ENCODE measurements around the gene GTF3C2. TPM values are rescaled to one million over a fixed set of nuclear protein-coding genes. Genes with fewer than 3 reads are reported as not detected.
A peak's percentile ranks its signal among the peaks of the same experiment; 100 is the strongest.
"Not testable (repeated sequence)": the region's sequence is repeated elsewhere in the genome, so short reads cannot be mapped to it uniquely, and the experiment has no call there.

GTF3C2 gene
- total RNA-seq, 1 donor from 2014 or later = 86.6 TPM

GRCh38 chr2:27362678-27363420, 6.3 kb upstream of the GTF3C2 start:
- Mint-ChIP-seq H3K4me1 (ENCODE audit: low read depth) (peaks cover 10% of the 10 kb centered on the region), H3K9me3 (no peaks in the 10 kb centered on the region), H3K27me3 (ENCODE audit: insufficient read depth) (no peaks in the 10 kb centered on the region), H3K27ac (peak overlapping the region; percentile 12), H3K36me3 (ENCODE audit: low read depth) (peaks cover 37% of the 10 kb centered on the region), H3K4me3 (no peak overlapping the region)
- DNase-seq (ENCODE audit: low spot score) = no peak
- intact Hi-C loops (cut with micrococcal nuclease) = no loop called here

GRCh38 chr2:27356056-27356381, 545 bp downstream of the GTF3C2 start:
- Mint-ChIP-seq H3K9me3 (no peaks in the 10 kb centered on the region), H3K36me3 (ENCODE audit: low read depth) (peaks cover 11% of the 10 kb centered on the region), H3K4me3 (peak overlapping the region; percentile 98), H3K27ac (peak overlapping the region; percentile 99), H3K27me3 (ENCODE audit: insufficient read depth) (no peaks in the 10 kb centered on the region), H3K4me1 (ENCODE audit: low read depth) (peaks cover 49% of the 10 kb centered on the region)
- intact Hi-C loops (cut with micrococcal nuclease) = loop anchor here (1.0 to 10.0 kb wide), 14 partner anchors 14 to 1539 kb away; partner anchors contain the start of genes AGBL5, ASXL2, ATRAID and EIF2B4
- peak; percentile 53 for DNase-seq (ENCODE audit: low spot score)

GRCh38 chr2:27354597-27354927, 2.0 kb downstream of the GTF3C2 start:
- DNase-seq (ENCODE audit: low spot score) = no peak
- Mint-ChIP-seq H3K36me3 (ENCODE audit: low read depth) (peaks cover 13% of the 10 kb centered on the region), H3K4me1 (ENCODE audit: low read depth) (peaks cover 54% of the 10 kb centered on the region), H3K4me3 (peak overlapping the region; percentile 62), H3K9me3 (no peaks in the 10 kb centered on the region), H3K27ac (no peak overlapping the region), H3K27me3 (ENCODE audit: insufficient read depth) (no peaks in the 10 kb centered on the region)
- intact Hi-C loops (cut with micrococcal nuclease) = loop anchor here (10.0 kb wide), 1 partner anchor 1540 kb away; the partner anchor contains the start of gene WDR43

GRCh38 chr2:27353762-27354596, 2.6 kb downstream of the GTF3C2 start:
- no peak for DNase-seq (ENCODE audit: low spot score)
- Mint-ChIP-seq H3K4me1 (ENCODE audit: low read depth) (peaks cover 54% of the 10 kb centered on the region), H3K4me3 (peak overlapping the region; percentile 62), H3K27me3 (ENCODE audit: insufficient read depth) (no peaks in the 10 kb centered on the region), H3K27ac (no peak overlapping the region), H3K36me3 (ENCODE audit: low read depth) (peaks cover 13% of the 10 kb centered on the region), H3K9me3 (no peaks in the 10 kb centered on the region)
- intact Hi-C loops (cut with micrococcal nuclease) = loop anchor here (10.0 kb wide), 1 partner anchor 1541 kb away; the partner anchor contains the start of gene WDR43

- DNase-seq (ENCODE audit: low spot score); H3K4me3 Mint-ChIP-seq; H3K27ac Mint-ChIP-seq; H3K27me3 Mint-ChIP-seq (ENCODE audit: insufficient read depth); H3K9me3 Mint-ChIP-seq: not testable (repeated sequence)
- intact Hi-C loops (cut with micrococcal nuclease) = loop anchor here (10.0 kb wide), 1 partner anchor 1541 kb away; the partner anchor contains the start of gene WDR43
- peaks cover 11% of the 10 kb centered on the region for H3K36me3 Mint-ChIP-seq (ENCODE audit: low read depth)
- peaks cover 49% of the 10 kb centered on the region for H3K4me1 Mint-ChIP-seq (ENCODE audit: low read depth)
Observed at GRCh38 chr2:27353386-27353761, 3.2 kb downstream of the GTF3C2 start.

- DNase-seq (ENCODE audit: low spot score) = no peak
- intact Hi-C loops (cut with micrococcal nuclease) = loop anchor here (1.0 to 10.0 kb wide), 2 partner anchors 29 to 1543 kb away; partner anchors contain the start of genes MPV17 and WDR43
- peaks cover 15% of the 10 kb centered on the region for H3K36me3 Mint-ChIP-seq (ENCODE audit: low read depth)
- no peak overlapping the region for H3K4me3 Mint-ChIP-seq
- no peaks in the 10 kb centered on the region for H3K9me3 Mint-ChIP-seq
- H3K27ac Mint-ChIP-seq = peak overlapping the region; percentile 36
- H3K4me1 Mint-ChIP-seq (ENCODE audit: low read depth) = peaks cover 48% of the 10 kb centered on the region
- H3K27me3 Mint-ChIP-seq (ENCODE audit: insufficient read depth) = no peaks in the 10 kb centered on the region
Observed at GRCh38 chr2:27351802-27352598, 4.6 kb downstream of the GTF3C2 start.

- Mint-ChIP-seq H3K27me3 (ENCODE audit: insufficient read depth) (no peaks in the 10 kb centered on the region), H3K9me3 (no peaks in the 10 kb centered on the region), H3K4me3 (no peak overlapping the region), H3K36me3 (ENCODE audit: low read depth) (peaks cover 12% of the 10 kb centered on the region), H3K27ac (no peak overlapping the region), H3K4me1 (ENCODE audit: low read depth) (peaks cover 44% of the 10 kb centered on the region)
- intact Hi-C loops (cut with micrococcal nuclease) = loop anchor here (10.0 kb wide), 1 partner anchor 1545 kb away; the partner anchor contains the start of gene WDR43
- DNase-seq (ENCODE audit: low spot score) = no peak
Observed at GRCh38 chr2:27350106-27350693, 6.4 kb downstream of the GTF3C2 start.

GRCh38 chr2:27347641-27348040, 8.9 kb downstream of the GTF3C2 start:
- H3K27ac Mint-ChIP-seq = no peak overlapping the region
- peaks cover 14% of the 10 kb centered on the region for H3K36me3 Mint-ChIP-seq (ENCODE audit: low read depth)
- intact Hi-C loops (cut with micrococcal nuclease) = no loop called here
- DNase-seq (ENCODE audit: low spot score) = no peak
- no peak overlapping the region for H3K4me3 Mint-ChIP-seq
- H3K27me3 Mint-ChIP-seq (ENCODE audit: insufficient read depth) = no peaks in the 10 kb centered on the region
- H3K9me3 Mint-ChIP-seq = no peaks in the 10 kb centered on the region
- peaks cover 27% of the 10 kb centered on the region for H3K4me1 Mint-ChIP-seq (ENCODE audit: low read depth)

GRCh38 chr2:27336173-27336572, 20.4 kb downstream of the GTF3C2 start:
- DNase-seq (ENCODE audit: low spot score) = no peak
- Mint-ChIP-seq H3K36me3 (ENCODE audit: low read depth) (peaks cover 38% of the 10 kb centered on the region), H3K4me3 (no peak overlapping the region), H3K4me1 (ENCODE audit: low read depth) (no peaks in the 10 kb centered on the region), H3K9me3 (no peaks in the 10 kb centered on the region), H3K27me3 (ENCODE audit: insufficient read depth) (no peaks in the 10 kb centered on the region), H3K27ac (no peak overlapping the region)
- intact Hi-C loops (cut with micrococcal nuclease) = no loop called here

GRCh38 chr2:27335311-27335710, 21.3 kb downstream of the GTF3C2 start:
- Mint-ChIP-seq H3K27ac (no peak overlapping the region), H3K27me3 (ENCODE audit: insufficient read depth) (no peaks in the 10 kb centered on the region), H3K4me3 (no peak overlapping the region), H3K4me1 (ENCODE audit: low read depth) (no peaks in the 10 kb centered on the region), H3K36me3 (ENCODE audit: low read depth) (peaks cover 35% of the 10 kb centered on the region), H3K9me3 (no peaks in the 10 kb centered on the region)
- no peak for DNase-seq (ENCODE audit: low spot score)
- intact Hi-C loops (cut with micrococcal nuclease) = no loop called here

GRCh38 chr2:27324720-27325119, 31.8 kb downstream of the GTF3C2 start:
- no peak for DNase-seq (ENCODE audit: low spot score)
- H3K4me3 Mint-ChIP-seq = peak overlapping the region; percentile 36
- intact Hi-C loops (cut with micrococcal nuclease) = loop anchor here (5.0 kb wide), 1 partner anchor 977 kb away; the partner anchor contains the start of genes ADGRF3 and SELENOI

More at GRCh38 chr2:27324720-27325119, 31.8 kb downstream of the GTF3C2 start:
- peaks cover 32% of the 10 kb centered on the region for H3K4me1 Mint-ChIP-seq (ENCODE audit: low read depth)
- peak overlapping the region; percentile 9 for H3K27ac Mint-ChIP-seq
- peaks cover 42% of the 10 kb centered on the region for H3K36me3 Mint-ChIP-seq (ENCODE audit: low read depth)
- no peaks in the 10 kb centered on the region for H3K9me3 Mint-ChIP-seq
- no peaks in the 10 kb centered on the region for H3K27me3 Mint-ChIP-seq (ENCODE audit: insufficient read depth)

All from activated T-helper 1 cell treated with anti-CD3 and anti-CD28 coated beads, Interleukin-12 subunit alpha, Interleukin-12 subunit beta, Interleukin-2, Interleukin-4 antibody, amounts not matched to agents 30 ng/mL and 10 ng/mL and 1 ng/mL, durations not matched to agents 14 hours and 24 hours and 36 hours (primary cell).